ENCODE results near the gene C2CD2L.
"Not testable (repeated sequence)": the region's sequence is repeated elsewhere in the genome, so short reads cannot be mapped to it uniquely, and the experiment has no call there.

The C2CD2L gene

DNA sequence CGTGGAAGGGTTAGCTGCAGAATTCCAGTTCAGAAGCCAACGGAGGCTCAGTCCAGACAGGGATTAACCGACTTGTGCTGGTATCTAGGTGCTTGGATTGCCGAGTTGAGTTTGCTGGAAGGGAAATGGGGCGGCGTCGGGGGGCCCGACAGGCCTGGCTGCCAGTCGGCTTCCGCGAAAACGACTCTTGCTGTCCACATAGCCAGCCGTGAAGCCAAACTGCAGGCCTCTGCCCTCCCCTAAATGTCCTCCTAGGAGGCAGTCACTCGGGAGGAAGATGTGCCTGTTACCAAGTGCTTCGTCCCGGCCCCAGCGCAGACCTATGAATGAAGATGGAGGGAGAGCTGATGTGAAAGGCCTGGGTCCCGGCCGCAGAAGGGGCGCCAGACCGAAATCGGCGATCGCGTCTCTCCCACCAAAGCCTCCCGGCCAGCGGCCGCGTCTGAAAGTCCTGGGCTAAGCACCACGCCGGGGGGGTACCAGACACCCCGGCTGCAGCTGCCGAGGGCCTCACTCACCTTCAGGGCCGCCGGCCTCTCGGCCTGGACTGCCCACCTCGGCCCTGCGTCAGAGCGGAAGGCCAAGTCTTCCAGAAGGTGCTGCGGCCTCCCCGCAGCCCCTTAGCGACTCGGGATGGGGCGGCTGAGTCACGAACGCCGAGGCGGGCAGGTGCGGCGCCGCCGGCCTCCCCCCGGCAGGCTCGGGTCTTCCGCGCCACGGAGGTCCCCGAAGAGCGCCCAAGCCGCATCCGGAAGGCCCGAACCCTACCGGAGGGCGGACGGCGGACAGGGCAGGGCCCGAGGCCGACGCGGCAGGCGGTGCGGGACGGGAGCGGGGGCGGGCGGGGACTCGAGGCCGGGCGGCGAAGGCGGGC, 13.0 kb upstream of the C2CD2L start:
- peak in 1 of 2 experiments; percentile 39 for DNase-seq

- peak; percentile 37 to 69 for DNase-seq
Observed at GRCh38 chr11:119094816-119095065, 12.4 kb upstream of the C2CD2L start.

- DNase-seq, result peak; percentile 98 to 99
Observed at GRCh38 chr11:119095066-119095880, 11.9 kb upstream of the C2CD2L start.

DNA sequence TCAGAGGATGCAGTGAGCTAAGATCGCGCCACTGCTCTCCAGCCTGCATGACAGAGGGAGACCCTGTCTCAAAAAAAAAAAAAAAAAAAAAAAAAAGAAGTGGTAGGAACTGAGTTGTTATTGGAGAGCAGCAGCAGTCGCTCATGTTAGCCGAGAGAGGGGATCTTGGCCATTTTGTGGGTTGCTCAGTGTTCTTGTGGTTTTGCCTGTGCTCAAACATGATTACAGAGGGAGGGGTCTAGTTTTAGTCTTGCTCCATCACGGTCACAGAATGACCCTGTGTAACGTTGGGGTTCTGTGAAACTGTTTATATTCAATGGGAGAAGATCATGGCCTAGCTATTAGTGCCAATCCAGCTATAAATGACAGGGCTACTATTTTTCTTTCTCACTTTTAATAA, 7.4 kb upstream of the C2CD2L start:
- no peak for DNase-seq

GRCh38 chr11:119100246-119100970, 6.7 kb upstream of the C2CD2L start:
- peak in 1 of 2 experiments; percentile 56 for DNase-seq

GRCh38 chr11:119100994-119101758, 6.0 kb upstream of the C2CD2L start:
- no peak for DNase-seq

GRCh38 chr11:119101759-119102423, 5.3 kb upstream of the C2CD2L start, which contains the start of gene DPAGT1:
TSS of gene DPAGT1 (minus strand) at chr11:119101853. CDS start at chr11:119101655, 198 bp downstream.
- peak; percentile 97 for DNase-seq

DNA sequence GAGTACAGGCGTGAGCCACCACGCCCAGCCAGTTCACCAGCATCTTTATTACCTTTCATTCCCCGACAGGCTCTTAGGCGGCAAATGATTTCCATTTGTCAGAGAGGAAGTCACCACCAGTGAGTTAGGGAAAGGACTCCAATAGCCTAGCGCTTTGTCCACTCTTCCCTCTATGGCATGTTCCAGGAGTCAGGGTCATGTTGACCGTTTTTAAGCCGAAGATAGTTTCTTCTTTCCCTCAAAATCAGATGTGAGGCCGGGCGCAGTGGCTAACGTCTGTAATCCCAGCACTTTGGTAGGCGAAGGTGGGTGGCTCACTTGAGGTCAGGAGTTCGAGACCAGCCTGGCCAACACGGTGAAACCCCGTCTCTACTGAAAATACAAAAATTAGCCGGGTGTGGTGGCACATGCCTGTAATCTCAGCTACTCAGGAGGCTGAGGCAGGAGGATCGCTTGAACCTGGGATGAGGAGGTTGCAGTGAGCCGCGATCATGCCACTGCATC, 3.9 kb upstream of the C2CD2L start:
- DNase-seq, result not testable (repeated sequence)

DNA sequence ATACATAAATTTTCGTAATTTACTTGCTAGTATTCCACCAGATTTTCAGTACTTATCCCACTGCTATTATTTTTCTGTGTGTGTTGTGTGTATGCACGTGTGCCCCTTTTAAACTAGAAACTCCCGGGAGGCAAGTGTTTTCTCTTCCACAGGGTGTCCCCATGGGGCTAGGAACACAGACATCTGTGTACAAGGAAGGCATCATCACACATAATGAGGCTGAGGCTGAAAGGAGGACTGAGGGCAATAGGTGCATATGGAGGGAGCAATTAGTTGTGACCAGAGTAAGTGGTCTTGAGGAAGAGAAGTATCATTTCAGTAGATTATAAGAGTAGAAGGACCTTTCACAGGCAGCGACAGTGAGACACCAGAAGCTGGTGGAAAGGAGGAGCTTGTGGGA, 3.4 kb upstream of the C2CD2L start:
- DNase-seq, result peak; percentile 92 to 96

DNA sequence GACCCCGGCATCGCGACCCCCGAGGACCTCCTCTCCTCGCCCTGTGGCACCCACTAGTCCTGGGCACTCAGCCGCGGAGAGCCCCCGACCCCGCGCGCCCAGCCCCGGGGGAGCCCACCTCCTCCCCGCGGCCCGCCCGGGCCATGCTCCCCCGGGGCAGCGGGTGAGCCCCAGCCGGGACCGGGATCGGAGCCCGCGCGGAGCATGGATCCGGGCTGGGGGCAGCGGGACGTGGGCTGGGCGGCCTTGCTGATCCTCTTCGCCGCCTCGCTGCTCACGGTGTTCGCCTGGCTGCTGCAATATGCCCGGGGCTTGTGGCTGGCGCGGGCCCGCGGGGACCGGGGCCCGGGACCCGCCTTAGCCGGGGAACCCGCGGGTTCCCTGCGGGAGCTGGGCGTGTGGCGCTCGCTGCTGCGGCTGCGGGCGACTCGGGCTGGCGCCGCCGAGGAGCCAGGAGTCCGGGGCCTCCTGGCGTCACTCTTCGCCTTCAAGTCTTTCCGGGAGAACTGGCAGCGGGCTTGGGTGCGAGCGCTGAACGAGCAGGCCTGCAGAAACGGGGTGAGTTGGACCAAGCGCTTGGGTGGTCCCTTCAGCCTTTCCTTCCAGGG, 498 bp downstream of the C2CD2L start:
- DNase-seq, result peak in 1 of 2 experiments; percentile 39

DNA sequence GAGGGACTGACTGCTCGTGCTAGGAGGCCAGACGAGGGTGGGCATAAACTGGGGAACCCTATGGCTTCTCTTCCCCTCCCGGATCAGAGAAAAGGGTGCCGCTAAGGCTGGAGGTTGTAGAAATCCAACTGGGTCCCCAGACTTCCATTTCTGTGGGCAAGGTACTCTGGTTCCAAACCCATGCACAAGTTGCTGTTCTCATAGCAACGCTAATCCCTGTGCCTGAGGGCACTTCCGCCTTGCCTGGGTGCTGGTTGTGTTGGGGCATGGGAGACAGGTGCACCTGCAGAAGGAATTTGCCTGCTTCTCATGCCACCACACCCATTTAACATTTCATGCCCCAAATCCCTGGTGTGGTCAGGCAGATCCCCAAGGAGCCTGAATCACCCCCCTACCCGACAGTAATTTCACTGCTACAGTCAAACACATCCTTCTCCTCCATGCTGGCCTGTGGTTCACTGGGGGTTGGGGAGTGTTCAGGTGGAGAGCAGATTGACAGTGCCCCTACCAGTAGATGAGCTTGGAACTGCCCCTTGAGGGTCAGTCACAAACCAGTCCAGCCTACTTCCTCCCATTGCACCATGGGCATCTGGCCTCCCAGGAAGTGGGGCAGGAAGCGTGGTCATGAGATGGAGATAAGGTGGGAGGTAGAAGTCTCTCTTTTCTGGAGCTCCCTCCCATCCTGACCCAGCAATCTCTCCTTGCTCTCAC, 1.2 kb downstream of the C2CD2L start:
- DNase-seq, result peak; percentile 23 to 60

GRCh38 chr11:119108857-119109221, 1.7 kb downstream of the C2CD2L start:
- DNase-seq, result no peak

GRCh38 chr11:119109843-119110242, 2.7 kb downstream of the C2CD2L start:
- DNase-seq, result no peak

- DNase-seq, result no peak
Observed at GRCh38 chr11:119110439-119110838, 3.3 kb downstream of the C2CD2L start.

DNA sequence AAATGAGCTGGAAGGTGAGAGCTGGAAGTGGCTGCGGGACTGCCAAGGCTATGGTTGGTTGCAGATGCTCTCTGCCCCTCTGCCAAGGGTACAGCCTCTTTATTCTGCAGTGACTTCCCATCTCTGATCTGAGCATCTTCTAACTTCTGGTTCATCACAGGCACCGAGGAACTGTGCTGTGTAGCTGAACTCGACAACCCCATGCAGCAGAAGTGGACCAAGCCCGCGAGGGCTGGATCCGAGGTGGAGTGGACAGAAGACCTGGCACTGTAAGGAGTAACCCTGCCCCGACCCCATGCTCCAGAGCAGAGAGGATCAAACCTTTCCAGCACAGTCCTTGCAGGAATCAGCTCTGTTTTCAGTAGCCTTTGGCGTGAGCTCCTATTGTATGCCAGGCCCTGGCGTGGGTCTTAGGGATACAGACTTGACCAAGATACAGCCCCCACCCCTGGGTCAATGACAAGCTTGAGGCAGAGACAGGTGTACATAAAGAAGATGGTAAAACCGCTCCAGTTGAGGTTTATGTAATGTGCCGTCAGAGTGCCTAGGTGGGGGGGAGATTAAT, 4.3 kb downstream of the C2CD2L start:
- no peak for DNase-seq

GRCh38 chr11:119112314-119113020, 5.3 kb downstream of the C2CD2L start:
- no peak for DNase-seq

DNA sequence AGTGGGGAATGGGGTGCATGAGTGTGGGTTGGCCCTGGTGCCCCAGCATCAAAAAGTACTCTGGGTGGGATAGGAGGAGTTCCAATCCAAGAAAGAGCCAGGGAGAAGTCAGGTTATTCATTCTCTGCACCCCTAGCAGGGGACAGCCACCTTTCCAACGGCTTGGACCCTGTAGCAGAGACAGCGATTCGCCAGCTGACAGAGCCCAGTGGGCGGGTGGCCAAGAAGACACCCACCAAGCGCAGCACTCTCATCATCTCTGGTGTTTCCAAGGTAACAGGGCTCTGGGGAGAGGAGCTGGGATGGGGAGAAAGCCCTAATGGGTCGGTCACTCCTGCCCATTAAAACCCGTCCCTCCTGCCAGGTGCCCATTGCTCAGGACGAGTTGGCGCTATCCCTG, 6.6 kb downstream of the C2CD2L start:
- DNase-seq, result no peak

- DNase-seq, result no peak
Observed at GRCh38 chr11:119114351-119114750, 7.2 kb downstream of the C2CD2L start.

- no peak for DNase-seq
Observed at GRCh38 chr11:119115484-119116234, 8.5 kb downstream of the C2CD2L start.
